GM12878 (cell line): ENCODE measurements around the gene RNF34. TPM values are rescaled to one million over a fixed set of nuclear protein-coding genes. Genes with fewer than 3 reads are reported as not detected.

ENCODE experiments used
- ATAC-seq: fragments of 200-7000 bp; cut with Tn5 transposase; 3 replicates; pipeline ENCODE4 v1.9.1; 2020; ENCODE audit warnings: mild to moderate bottlenecking, moderate library complexity
- BruUV-seq: library from RNA; stranded (reverse); fragments of 400-500 nt; replicated peaks from 2 replicates; lab custom pipeline; 2021; lab: Mats Ljungman, UMichigan
- CTCF ChIA-PET: fragments of 300-600 bp; sonication (Branson Sonifier 250); formaldehyde crosslinking; extraction: SDS; loops from one replicate; lab custom pipeline; 2021; ENCODE audit warnings: inconsistent platforms; lab: Yijun Ruan, JAX
- POLR2A ChIA-PET: fragments of 350-600 bp; formaldehyde crosslinking; extraction: SDS; loops from one replicate; lab custom pipeline; 2021; ENCODE audit warnings: inconsistent platforms; lab: Charles Lee
- RAD21 ChIA-PET: fragments of 300-600 bp; sonication (Branson Sonifier 250); formaldehyde crosslinking; loops from one replicate; lab custom pipeline; 2023; ENCODE audit warnings: antibody characterized with exemption; ENCODE audit not compliant: unreplicated experiment; lab: Charles Lee
- SMC1A ChIA-PET: fragments of 300-600 bp; sonication (Branson Sonifier 250); formaldehyde crosslinking; loops from one replicate; lab custom pipeline; 2023; ENCODE audit not compliant: unreplicated experiment, uncharacterized antibody; lab: Charles Lee
- DNase-seq: peaks from one replicate; pipeline ENCODE4 v3.0.0-alpha.2; 2011; ENCODE audit warnings: low read depth, low spot score
- FAIRE-seq: peaks from 3 replicates; lab custom pipeline; 2011; peaks lifted over from hg19 to GRCh38; lab: Jason Lieb, UNC
- H2AFZ ChIP-seq: 2 replicates; pipeline ENCODE4 v1.6.0; 2011; ENCODE audit warnings: low read depth, low read length, control low read depth; ENCODE audit not compliant: control insufficient read depth
- H3K27ac ChIP-seq: 2 replicates; pipeline ENCODE4 v1.5.1; 2011; ENCODE audit warnings: control low read depth; ENCODE audit not compliant: control insufficient read depth, insufficient read depth
- H3K27me3 ChIP-seq, 2 experiments: replicated peaks in 1 of 2; 2 replicates each; pipeline versions ENCODE4 v1.6.0 to v1.6.1; 2011; ENCODE audit warnings: low read length in 1 of 2; ENCODE audit not compliant: control insufficient read depth in 2 of 2, insufficient read depth in 2 of 2
- H3K36me3 ChIP-seq, 2 experiments: 2 replicates each; pipeline ENCODE4 v1.5.1; 2011; ENCODE audit warnings: low read length in 1 of 2; ENCODE audit not compliant: control insufficient read depth in 2 of 2, insufficient read depth in 2 of 2
- H3K4me1 ChIP-seq: 2 replicates; pipeline ENCODE4 v1.6.1; 2011; ENCODE audit warnings: mild to moderate bottlenecking, low read length, moderate library complexity, mixed read lengths; ENCODE audit not compliant: control insufficient read depth, insufficient read depth
- H3K4me2 ChIP-seq: 2 replicates; pipeline ENCODE4 v1.6.0; 2011; ENCODE audit warnings: control low read depth; ENCODE audit not compliant: control insufficient read depth, insufficient read depth
- H3K4me3 ChIP-seq: fragments of 200-600 bp; sonication (generic); 2 replicates; pipeline ENCODE4 v1.5.1; 2016
- H3K79me2 ChIP-seq: 2 replicates; pipeline ENCODE4 v1.6.0; 2011; ENCODE audit warnings: low read length; ENCODE audit not compliant: control insufficient read depth, insufficient read depth
- H3K9ac ChIP-seq: 2 replicates; pipeline ENCODE4 v1.8.0; 2011; ENCODE audit warnings: low read length, control low read depth, mixed read lengths; ENCODE audit not compliant: control insufficient read depth, insufficient read depth
- H3K9me3 ChIP-seq: replicated peaks from 3 replicates; pipeline ENCODE4 v1.5.1; 2011; ENCODE audit warnings: mild to moderate bottlenecking, low read length; ENCODE audit not compliant: control insufficient read depth, insufficient read depth
- H4K20me1 ChIP-seq: 2 replicates; pipeline ENCODE4 v1.6.0; 2011; ENCODE audit not compliant: control insufficient read depth, insufficient read depth
- BCL3 ChIP-seq: IDR thresholded peaks from 2 replicates; pipeline ENCODE4 v1.6.1; 2011; ENCODE audit warnings: borderline replicate concordance, low read depth, mild to moderate bottlenecking, moderate library complexity, low read length; ENCODE audit not compliant: insufficient read depth, poor library complexity, severe bottlenecking
- CREM ChIP-seq: IDR thresholded peaks from 2 replicates; pipeline ENCODE4 v1.6.1; 2014; ENCODE audit warnings: antibody characterized with exemption, low read depth
- DPF2 ChIP-seq: fragments of 450-650 bp; IDR thresholded peaks from 2 replicates; pipeline ENCODE4 v1.6.1; 2017; ENCODE audit warnings: mild to moderate bottlenecking
- EGR1 ChIP-seq, 2 experiments: IDR thresholded peaks; 1 replicate in 1 of 2; 2 replicates in 1 of 2; pipeline ENCODE4 v1.6.1; 2011 to 2012; ENCODE audit warnings: low read depth in 2 of 2, low read length in 2 of 2, borderline replicate concordance in 1 of 2, mild to moderate bottlenecking in 1 of 2, moderate library complexity in 1 of 2
- GATAD2B ChIP-seq: fragments of 450-650 bp; conservative IDR thresholded peaks from 2 replicates; pipeline ENCODE4 v1.6.1; 2017; ENCODE audit warnings: low read depth, mild to moderate bottlenecking, moderate library complexity
- HDAC2 ChIP-seq: fragments of 200-600 bp; sonication (generic); IDR thresholded peaks from 2 replicates; pipeline ENCODE4 v1.6.1; 2017
- MXI1 ChIP-seq: fragments of 150-350 bp; IDR thresholded peaks from 2 replicates; pipeline ENCODE4 v1.6.1; 2011; ENCODE audit warnings: low read depth, mild to moderate bottlenecking, inconsistent platforms, low read length, improper control_type of control experiment
- NFIC ChIP-seq: IDR thresholded peaks from 2 replicates; pipeline ENCODE4 v1.6.1; 2012; ENCODE audit warnings: low read depth, mild to moderate bottlenecking, inconsistent platforms, low read length, moderate library complexity
- NKRF ChIP-seq: fragments of 450-650 bp; conservative IDR thresholded peaks from 2 replicates; pipeline ENCODE4 v1.6.1; 2017; ENCODE audit warnings: mild to moderate bottlenecking, moderate library complexity
- NRF1 ChIP-seq: conservative IDR thresholded peaks from 2 replicates; pipeline ENCODE4 v1.6.1; 2011; ENCODE audit warnings: mild to moderate bottlenecking, low read depth, low read length, improper control_type of control experiment
- PAX5 ChIP-seq: IDR thresholded peaks from 2 replicates; pipeline ENCODE4 v1.6.1; 2011; ENCODE audit warnings: low read depth, low read length, borderline replicate concordance
- PAX8 ChIP-seq: fragments of 450-650 bp; IDR thresholded peaks from 2 replicates; pipeline ENCODE4 v1.6.1; 2017; ENCODE audit warnings: mild to moderate bottlenecking, moderate library complexity
- SIN3A ChIP-seq: IDR thresholded peaks from 2 replicates; pipeline ENCODE4 v1.6.1; 2012; ENCODE audit warnings: low read depth, low read length, improper control_type of control experiment
- TCF7 ChIP-seq: IDR thresholded peaks from 2 replicates; pipeline ENCODE4 v1.6.1; 2014; ENCODE audit warnings: antibody characterized with exemption, borderline replicate concordance
- YY1 ChIP-seq: IDR thresholded peaks from 2 replicates; pipeline ENCODE4 v1.6.1; 2011; ENCODE audit warnings: low read depth, mild to moderate bottlenecking, low read length
- WGBS: methylation state at CpG from one replicate; pipeline ENCODE4 v1.1.6; 2016; ENCODE audit warnings: low lambda C conversion rate; ENCODE audit not compliant: insufficient replicate concordance, insufficient coverage; ENCODE audit errors: missing lambda C conversion rate; 5-methylcytosine and 5-hydroxymethylcytosine counted together
- in situ Hi-C: fragments of 300-500 bp; cut with MboI; formaldehyde crosslinking; loops from 9 replicates; pipeline ENCODE4 v1.14.3; 2018; ENCODE audit warnings: mixed read lengths
- intact Hi-C: fragments of 100-400 bp; cut with micrococcal nuclease; formaldehyde crosslinking; loops from one replicate; pipeline ENCODE4 v1.14.2; 2022; ENCODE audit not compliant: unreplicated experiment
- polyA plus RNA-seq, 11 experiments: library from polyadenylated mRNA; depleted of rRNA in 4 of 11; unstranded in 6 of 11; stranded (reverse) in 5 of 11; fragments of >200 nt; fragmentation: Nextera tagmentation in 4 of 11; fragmentation: Illumina TruSeq in 1 of 11; extraction: Ambion mirVana in 4 of 11; extraction: Trizol in 1 of 11; gene quantifications; 1 replicate in 1 of 11; 2 replicates in 10 of 11; pipeline versions ENCODE4 v1.2.1 to v1.2.3, GENCODE V29; 2011 to 2016; ENCODE audit warnings: inconsistent platforms in 2 of 11, missing spikeins in 2 of 11, low read depth in 1 of 11
- total RNA-seq, 4 experiments: library from RNA; depleted of rRNA in 3 of 4; stranded (reverse); fragments of >200 nt in 3 of 4; fragmentation: Illumina TruSeq in 1 of 4; extraction: Trizol in 1 of 4; gene quantifications; 2 replicates each; pipeline versions ENCODE4 v1.2.1 to v1.2.3, GENCODE V29; 2013 to 2021
- TF ChIP-seq, protein P1 (sequence below): IDR thresholded peaks from 2 replicates; pipeline ENCODE4 v1.6.1; 2012; ENCODE audit warnings: low read depth, low read length, improper control_type of control experiment
- TF ChIP-seq, protein P2 (sequence below): IDR thresholded peaks from 2 replicates; pipeline ENCODE4 v1.6.1; 2011; ENCODE audit warnings: low read depth, low read length, improper control_type of control experiment, borderline replicate concordance

The RNF34 gene
- total and polyA plus RNA-seq, 10 of the 15 experiments (the other 5 are each of a cell fraction or from before 2014, with no cell fraction given): 63.6 to 199 (median 115) TPM

DNA sequence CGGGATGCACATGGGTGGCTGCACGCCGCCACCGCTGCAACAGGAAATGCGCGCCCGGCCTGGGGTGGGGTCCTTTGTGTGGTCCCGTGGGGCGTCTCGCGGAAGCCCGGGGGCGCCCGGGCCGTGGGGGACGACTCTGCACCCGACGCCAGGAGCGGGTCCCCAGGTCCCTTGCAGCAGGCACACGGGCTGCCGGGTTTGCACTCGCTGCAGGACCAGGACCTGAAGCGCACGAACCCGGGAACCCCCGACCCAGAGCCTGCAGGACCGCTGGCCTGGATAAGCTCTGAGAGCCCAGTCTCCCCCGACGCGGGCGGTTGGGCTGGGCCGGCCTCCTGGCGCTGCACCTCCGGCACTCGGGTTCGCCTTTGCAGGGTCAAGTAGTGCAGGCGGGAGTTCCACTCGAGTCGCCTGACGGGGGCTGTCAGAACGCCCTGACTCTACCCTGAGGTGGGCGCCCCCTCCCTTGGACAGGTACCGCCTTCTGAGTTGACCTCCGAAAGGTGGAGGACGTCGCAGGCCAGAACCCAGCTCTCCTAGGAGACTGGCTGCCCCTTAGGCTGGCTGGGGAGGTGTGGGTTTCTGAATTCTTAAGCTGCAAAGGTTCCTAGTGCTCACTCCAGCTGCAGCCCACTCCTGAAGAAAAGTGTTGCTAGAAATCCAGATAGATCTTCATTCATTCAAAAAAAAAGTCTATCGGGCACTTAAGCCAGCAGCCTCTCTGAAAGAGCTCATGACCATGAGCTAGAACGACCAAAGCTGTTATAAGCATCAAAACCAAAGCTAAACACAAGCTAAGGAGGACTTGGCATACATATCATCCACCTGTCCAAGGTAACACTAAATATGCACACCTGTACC is 68.0 kb downstream of the RNF34 start:
- peak overlapping the region; percentile 62 for H3K4me3 ChIP-seq
- peaks cover 43% of the 10 kb centered on the region for H3K79me2 ChIP-seq
- SMC1A ChIA-PET: interaction anchor here (0.8 to 1.1 kb wide), 3 partner anchors 9 to 219 kb away, joined by 3 read pairs; no protein-coding TSS in a partner anchor
- H3K36me3 ChIP-seq: peaks cover 3% of the 10 kb centered on the region in 2 experiments
- CTCF ChIA-PET: interaction anchor here (0.6 to 1.0 kb wide), 4 partner anchors 10 to 1000 kb away, joined by 3 to 5 read pairs (median 4); no protein-coding TSS in a partner anchor
- 6% methylated on average over 48 of the region's 48 CpGs for WGBS
- intact Hi-C loops: no loop called here
- H3K4me1 ChIP-seq: peaks cover 2% of the 10 kb centered on the region; the same call in 1 of the 2 replicates
- H3K27me3 ChIP-seq: no peaks in the 10 kb centered on the region
- POLR2A ChIA-PET: interaction anchor here (0.5 to 1.2 kb wide), 6 partner anchors 9 to 338 kb away, joined by 3 to 4 read pairs (median 3); partner anchors contain the start of gene ANAPC5
- H3K27ac ChIP-seq: peak overlapping the region; percentile 24
- H3K9me3 ChIP-seq: no peaks in the 10 kb centered on the region
- H3K9ac ChIP-seq: peak overlapping the region; percentile 42; the same call in 1 of the 2 replicates
- H4K20me1 ChIP-seq: peaks cover 8% of the 10 kb centered on the region; the same call in 1 of the 2 replicates
- BruUV-seq: no TSS peak
- peak overlapping the region; percentile 92 for H3K4me2 ChIP-seq
- ATAC-seq: peak; percentile 35
- peak overlapping the region; percentile 28 for H2AFZ ChIP-seq
- in situ Hi-C loops: no loop called here
- no peak for DNase-seq
- RAD21 ChIA-PET: interaction anchor here (1.2 kb wide), 1 partner anchor 204 kb away, joined by 6 read pairs; no protein-coding TSS in a partner anchor
- no peak for FAIRE-seq
- TF ChIP-seq CREM: no peak
- TF ChIP-seq, protein P1, sequence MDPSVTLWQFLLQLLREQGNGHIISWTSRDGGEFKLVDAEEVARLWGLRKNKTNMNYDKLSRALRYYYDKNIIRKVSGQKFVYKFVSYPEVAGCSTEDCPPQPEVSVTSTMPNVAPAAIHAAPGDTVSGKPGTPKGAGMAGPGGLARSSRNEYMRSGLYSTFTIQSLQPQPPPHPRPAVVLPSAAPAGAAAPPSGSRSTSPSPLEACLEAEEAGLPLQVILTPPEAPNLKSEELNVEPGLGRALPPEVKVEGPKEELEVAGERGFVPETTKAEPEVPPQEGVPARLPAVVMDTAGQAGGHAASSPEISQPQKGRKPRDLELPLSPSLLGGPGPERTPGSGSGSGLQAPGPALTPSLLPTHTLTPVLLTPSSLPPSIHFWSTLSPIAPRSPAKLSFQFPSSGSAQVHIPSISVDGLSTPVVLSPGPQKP: no peak
- no peak for TF ChIP-seq PAX8
- TF ChIP-seq SIN3A: 0 out of 2 replicates have a peak, but pooled peaks have one; percentile 5
- TF ChIP-seq MXI1: peak; percentile 70; the same call in 1 of the 2 replicates
- peak; percentile 6 for TF ChIP-seq BCL3
- TF ChIP-seq DPF2: peak; percentile 64
- no peak for TF ChIP-seq HDAC2
- 0 out of 2 replicates have a peak, but pooled peaks have one; percentile 13 for TF ChIP-seq YY1
- peak; percentile 65; the same call in 1 of the 2 replicates for TF ChIP-seq PAX5
- TF ChIP-seq NFIC: no peak
- TF ChIP-seq NKRF: peak; percentile 60; the same call in 1 of the 2 replicates
- no peak for TF ChIP-seq NRF1
- TF ChIP-seq, protein P2, sequence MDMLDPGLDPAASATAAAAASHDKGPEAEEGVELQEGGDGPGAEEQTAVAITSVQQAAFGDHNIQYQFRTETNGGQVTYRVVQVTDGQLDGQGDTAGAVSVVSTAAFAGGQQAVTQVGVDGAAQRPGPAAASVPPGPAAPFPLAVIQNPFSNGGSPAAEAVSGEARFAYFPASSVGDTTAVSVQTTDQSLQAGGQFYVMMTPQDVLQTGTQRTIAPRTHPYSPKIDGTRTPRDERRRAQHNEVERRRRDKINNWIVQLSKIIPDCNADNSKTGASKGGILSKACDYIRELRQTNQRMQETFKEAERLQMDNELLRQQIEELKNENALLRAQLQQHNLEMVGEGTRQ: no peak
- no peak for TF ChIP-seq EGR1 (IDR thresholded peaks at IDR 0.05; ENCODE audit: borderline replicate concordance in 1 of 2, low read depth in 2 of 2, low read length in 2 of 2)
- peak; percentile 64 for TF ChIP-seq GATAD2B
- TF ChIP-seq TCF7: no peak
